HEK293 (cell line): ENCODE measurements around the gene LDLRAD4.

Experiments used
- CTCF ChIP-seq: fragments of 450-650 bp; formaldehyde crosslinking; IDR thresholded peaks from 2 replicates; pipeline ENCODE4 v1.5.1; 2016; ENCODE audit warnings: missing biosample characterization, missing genetic modification characterization
- ZNF707 ChIP-seq: fragments of 450-650 bp; formaldehyde crosslinking; IDR thresholded peaks from 2 replicates; pipeline ENCODE4 v1.5.1; 2016; ENCODE audit warnings: missing biosample characterization, missing genetic modification characterization
- ZXDB ChIP-seq: fragments of 450-650 bp; formaldehyde crosslinking; IDR thresholded peaks from 2 replicates; pipeline ENCODE4 v1.5.1; 2016; ENCODE audit warnings: missing biosample characterization, missing genetic modification characterization

- TF ChIP-seq CTCF (no peak), ZNF707 (tag by site-specific recombination) (no peak), ZXDB (tag by site-specific recombination) (no peak)
Observed at GRCh38 chr18:13374096-13374467, 155.5 kb downstream of the LDLRAD4 start.
